Measurements from ENCODE around the gene MPV17L2. TPM values are rescaled to one million over a fixed set of nuclear protein-coding genes. Genes with fewer than 3 reads are reported as not detected.

MPV17L2 gene
- 5.1 and 14.3 TPM in 2 replicates for total RNA-seq

GRCh38 chr19:18192673-18193387 lies at the start of gene MPV17L2:
TSS of gene MPV17L2 (plus strand) at chr19:18193218. CDS start at chr19:18193282, 64 bp downstream.

GRCh38 chr19:18152817-18153555 lies 40.0 kb upstream of the MPV17L2 start, which contains the start of gene PIK3R2:
TSS of gene PIK3R2 (plus strand) at chr19:18153163. CDS start at chr19:18155880, 2,717 bp downstream.

GRCh38 chr19:18173572-18174288 lies 19.3 kb upstream of the MPV17L2 start, which contains the start of gene IFI30:
TSS of gene IFI30 (plus strand) at chr19:18173813. CDS start at chr19:18173842, 29 bp downstream.

GRCh38 chr19:18203863-18204393 lies 10.9 kb downstream of the MPV17L2 start, which contains the start of gene RAB3A:
TSS of gene RAB3A (minus strand) at chr19:18204042. CDS start at chr19:18202740, 1,302 bp downstream.

GRCh38 chr19:18225702-18226468 lies 32.9 kb downstream of the MPV17L2 start, which contains the start of gene PDE4C:
TSS of gene PDE4C (minus strand) at chr19:18226438. CDS start at chr19:18226415, 23 bp downstream.

Small RNA genes within 50 kb of the gene (small RNA-seq; reads per million reads assigned to genes)
- gene IFI30 = not detected

Other genes starting within 250 kb of the MPV17L2 start
- gene KCNN1, start 226.1 kb upstream of the MPV17L2 start, total RNA-seq = not detected in 2 replicates
- gene ARRDC2, start 185.0 kb upstream of the MPV17L2 start, total RNA-seq = 6.8 and 9.0 TPM in 2 replicates
- not detected in 2 replicates for gene IL12RB1, start 106.3 kb upstream of the MPV17L2 start, total RNA-seq
- 1.6 TPM in 2 replicates for gene MAST3, start 95.4 kb upstream of the MPV17L2 start, total RNA-seq
- 34.9 and 72.3 TPM in 2 replicates for gene PIK3R2, start 40.1 kb upstream of the MPV17L2 start, total RNA-seq
- 7.9 and 22.0 TPM in 2 replicates for gene IFI30, start 19.4 kb upstream of the MPV17L2 start, total RNA-seq
- 0.79 and 1.5 TPM in 2 replicates for gene RAB3A, start 10.8 kb downstream of the MPV17L2 start, total RNA-seq
- under 0.01 and 0.22 TPM in 2 replicates for gene PDE4C, start 33.2 kb downstream of the MPV17L2 start, total RNA-seq
- gene IQCN, start 81.2 kb downstream of the MPV17L2 start, total RNA-seq = 2.5 and 3.5 TPM in 2 replicates
- gene JUND, start 88.4 kb downstream of the MPV17L2 start, total RNA-seq = 213 and 219 TPM in 2 replicates
- 152 and 205 TPM in 2 replicates for gene LSM4, start 129.9 kb downstream of the MPV17L2 start, total RNA-seq
- 9.3 and 10.2 TPM in 2 replicates for gene PGPEP1, start 147.4 kb downstream of the MPV17L2 start, total RNA-seq
- gene GDF15, start 192.9 kb downstream of the MPV17L2 start, total RNA-seq = 1.4 and 4.7 TPM in 2 replicates
- gene LRRC25, start 204.4 kb downstream of the MPV17L2 start, total RNA-seq = not detected in 2 replicates
- gene SSBP4, start 226.2 kb downstream of the MPV17L2 start, total RNA-seq = 44.8 and 56.0 TPM in 2 replicates
- gene ISYNA1, start 244.9 kb downstream of the MPV17L2 start, total RNA-seq = 13.7 and 23.2 TPM in 2 replicates

Measured in placental epithelial cell (primary cell).